GM12892 (cell line): ENCODE measurements around the gene OBP2A.

Source experiments
- POLR2A ChIP-seq: IDR thresholded peaks from 2 replicates; pipeline ENCODE4 v1.6.1; 2011; ENCODE audit warnings: low read depth, low read length, control low read depth
- POLR2AphosphoS5 ChIP-seq: IDR thresholded peaks from 2 replicates; pipeline ENCODE4 v1.6.1; 2011; ENCODE audit warnings: low read depth, low read length, control low read depth
- TAF1 ChIP-seq: IDR thresholded peaks from 2 replicates; pipeline ENCODE4 v1.6.1; 2011; ENCODE audit warnings: low read depth, mild to moderate bottlenecking, control low read depth, low read length, borderline replicate concordance

- no peak for TF ChIP-seq POLR2AphosphoS5
- TF ChIP-seq POLR2A, result no peak
- no peak for TF ChIP-seq TAF1
These were observed 34.1 kb downstream of the OBP2A start for GRCh38 chr9:135579889-135580660.
